HAP-1 (cell line): ENCODE results near the gene UTP20.

Experiments used
- DNase-seq, 2 experiments: peaks; one replicate each; pipeline ENCODE4 v3.0.0-alpha.2; 2016 to 2020; ENCODE audit warnings: low spot score in 2 of 2
- H3K27me3 ChIP-seq: fragments of 250-450 bp; sonication (Bioruptor Pico); 2 replicates; pipeline ENCODE4 v1.5.1; 2020; ENCODE audit warnings: low read depth, mild to moderate bottlenecking, moderate library complexity
- H3K36me3 ChIP-seq: fragments of 250-450 bp; sonication (Bioruptor Pico); replicated peaks from 2 replicates; pipeline ENCODE4 v1.5.1; 2020; ENCODE audit warnings: mild to moderate bottlenecking
- H3K4me1 ChIP-seq: fragments of 250-450 bp; sonication (Bioruptor Pico); 2 replicates; pipeline ENCODE4 v1.5.1; 2020; ENCODE audit warnings: mild to moderate bottlenecking
- H3K4me3 ChIP-seq: fragments of 250-450 bp; sonication (Bioruptor Pico); 2 replicates; pipeline ENCODE4 v1.5.1; 2020; ENCODE audit warnings: mild to moderate bottlenecking, moderate library complexity
- H3K9me3 ChIP-seq: fragments of 250-450 bp; sonication (Bioruptor Pico); 2 replicates; pipeline ENCODE4 v1.5.1; 2020; ENCODE audit warnings: mild to moderate bottlenecking, moderate library complexity
- in situ Hi-C: fragments of 300-500 bp; cut with MboI; formaldehyde crosslinking; loops from 3 replicates; pipeline ENCODE4 v1.14.3; 2020; ENCODE audit warnings: low sequenced_read_pairs, inconsistent platforms, mixed read lengths

The UTP20 gene

GRCh38 chr12:101298426-101298825 is 18.5 kb downstream of the UTP20 start:
- Histone ChIP-seq H3K9me3 (no peaks in the 10 kb centered on the region), H3K36me3 (peaks cover 37% of the 10 kb centered on the region), H3K4me3 (no peak overlapping the region), H3K27me3 (no peaks in the 10 kb centered on the region), H3K4me1 (peaks cover 10% of the 10 kb centered on the region)
- no peak for DNase-seq
- in situ Hi-C loops, result no loop called here

GRCh38 chr12:101299346-101299745 is 19.4 kb downstream of the UTP20 start:
- in situ Hi-C loops, result no loop called here
- H3K27me3 ChIP-seq, result no peaks in the 10 kb centered on the region
- no peak overlapping the region for H3K4me3 ChIP-seq
- peaks cover 10% of the 10 kb centered on the region for H3K4me1 ChIP-seq
- H3K36me3 ChIP-seq, result peaks cover 34% of the 10 kb centered on the region
- DNase-seq, result no peak
- H3K9me3 ChIP-seq, result no peaks in the 10 kb centered on the region

- H3K9me3 ChIP-seq, result no peaks in the 10 kb centered on the region
- DNase-seq, result no peak
- H3K27me3 ChIP-seq, result no peaks in the 10 kb centered on the region
- H3K4me1 ChIP-seq, result peaks cover 10% of the 10 kb centered on the region
- H3K36me3 ChIP-seq, result peaks cover 34% of the 10 kb centered on the region
- no peak overlapping the region for H3K4me3 ChIP-seq
- in situ Hi-C loops, result no loop called here
These were observed 20.0 kb downstream of the UTP20 start for GRCh38 chr12:101299931-101300330.

- Histone ChIP-seq H3K4me1 (peaks cover 10% of the 10 kb centered on the region), H3K27me3 (no peaks in the 10 kb centered on the region), H3K9me3 (no peaks in the 10 kb centered on the region), H3K36me3 (peaks cover 35% of the 10 kb centered on the region), H3K4me3 (no peak overlapping the region)
- in situ Hi-C loops, result no loop called here
- DNase-seq, result peak in 1 of 2 experiments; percentile 14
These were observed 22.8 kb downstream of the UTP20 start for GRCh38 chr12:101302741-101303140.

- DNase-seq, result no peak
- no peaks in the 10 kb centered on the region for H3K27me3 ChIP-seq
- in situ Hi-C loops, result no loop called here
- peaks cover 10% of the 10 kb centered on the region for H3K4me1 ChIP-seq
- peaks cover 25% of the 10 kb centered on the region for H3K36me3 ChIP-seq
- no peak overlapping the region for H3K4me3 ChIP-seq
- no peaks in the 10 kb centered on the region for H3K9me3 ChIP-seq
These were observed 25.4 kb downstream of the UTP20 start for GRCh38 chr12:101305226-101305779.

GRCh38 chr12:101305794-101306193 is 25.9 kb downstream of the UTP20 start:
- Histone ChIP-seq H3K4me3 (no peak overlapping the region), H3K36me3 (peaks cover 25% of the 10 kb centered on the region), H3K27me3 (no peaks in the 10 kb centered on the region), H3K4me1 (peaks cover 10% of the 10 kb centered on the region), H3K9me3 (no peaks in the 10 kb centered on the region)
- no peak for DNase-seq
- in situ Hi-C loops, result no loop called here

GRCh38 chr12:101322480-101322879 is 42.6 kb downstream of the UTP20 start:
- Histone ChIP-seq H3K36me3 (peaks cover 25% of the 10 kb centered on the region), H3K4me3 (no peak overlapping the region), H3K9me3 (no peaks in the 10 kb centered on the region), H3K27me3 (no peaks in the 10 kb centered on the region), H3K4me1 (no peaks in the 10 kb centered on the region)
- in situ Hi-C loops, result no loop called here
- no peak for DNase-seq

- in situ Hi-C loops, result no loop called here
- Histone ChIP-seq H3K9me3 (no peaks in the 10 kb centered on the region), H3K4me3 (no peak overlapping the region), H3K36me3 (peaks cover 23% of the 10 kb centered on the region), H3K4me1 (no peaks in the 10 kb centered on the region), H3K27me3 (no peaks in the 10 kb centered on the region)
- no peak for DNase-seq
These were observed 43.4 kb downstream of the UTP20 start for GRCh38 chr12:101323255-101323654.

- H3K4me3 ChIP-seq, result no peak overlapping the region
- peaks cover 24% of the 10 kb centered on the region for H3K36me3 ChIP-seq
- DNase-seq, result no peak
- no peaks in the 10 kb centered on the region for H3K27me3 ChIP-seq
- no peaks in the 10 kb centered on the region for H3K9me3 ChIP-seq
- in situ Hi-C loops, result no loop called here
- H3K4me1 ChIP-seq, result no peaks in the 10 kb centered on the region
These were observed 45.7 kb downstream of the UTP20 start for GRCh38 chr12:101325590-101325989.

- no peak overlapping the region for H3K4me3 ChIP-seq
- no peaks in the 10 kb centered on the region for H3K9me3 ChIP-seq
- in situ Hi-C loops, result no loop called here
- no peaks in the 10 kb centered on the region for H3K4me1 ChIP-seq
- no peak for DNase-seq
- H3K36me3 ChIP-seq, result peaks cover 19% of the 10 kb centered on the region
- no peaks in the 10 kb centered on the region for H3K27me3 ChIP-seq
These were observed 47.1 kb downstream of the UTP20 start for GRCh38 chr12:101327051-101327450.

- Histone ChIP-seq H3K4me3 (no peak overlapping the region), H3K4me1 (no peaks in the 10 kb centered on the region), H3K27me3 (no peaks in the 10 kb centered on the region), H3K9me3 (no peaks in the 10 kb centered on the region), H3K36me3 (peaks cover 19% of the 10 kb centered on the region)
- in situ Hi-C loops, result no loop called here
- DNase-seq, result no peak
These were observed 47.6 kb downstream of the UTP20 start for GRCh38 chr12:101327546-101327945.

- Histone ChIP-seq H3K27me3 (no peaks in the 10 kb centered on the region), H3K4me1 (no peaks in the 10 kb centered on the region), H3K36me3 (peaks cover 19% of the 10 kb centered on the region), H3K9me3 (no peaks in the 10 kb centered on the region), H3K4me3 (no peak overlapping the region)
- no peak for DNase-seq
- in situ Hi-C loops, result no loop called here
These were observed 49.0 kb downstream of the UTP20 start for GRCh38 chr12:101328917-101329316.

GRCh38 chr12:101330631-101331030 is 50.7 kb downstream of the UTP20 start:
- H3K9me3 ChIP-seq, result no peaks in the 10 kb centered on the region
- no peak overlapping the region for H3K4me3 ChIP-seq
- peaks cover 2% of the 10 kb centered on the region for H3K4me1 ChIP-seq
- in situ Hi-C loops, result no loop called here
- H3K36me3 ChIP-seq, result peaks cover 19% of the 10 kb centered on the region
- H3K27me3 ChIP-seq, result no peaks in the 10 kb centered on the region
- no peak for DNase-seq

- in situ Hi-C loops, result no loop called here
- no peak for DNase-seq
- Histone ChIP-seq H3K27me3 (no peaks in the 10 kb centered on the region), H3K4me3 (no peak overlapping the region), H3K9me3 (no peaks in the 10 kb centered on the region), H3K4me1 (peaks cover 19% of the 10 kb centered on the region), H3K36me3 (peaks cover 8% of the 10 kb centered on the region)
These were observed 56.5 kb downstream of the UTP20 start for GRCh38 chr12:101336437-101336836.

GRCh38 chr12:101338087-101338486 is 58.2 kb downstream of the UTP20 start:
- no peaks in the 10 kb centered on the region for H3K9me3 ChIP-seq
- peaks cover 9% of the 10 kb centered on the region for H3K36me3 ChIP-seq
- DNase-seq, result no peak
- H3K4me1 ChIP-seq, result peaks cover 19% of the 10 kb centered on the region
- in situ Hi-C loops, result no loop called here
- H3K27me3 ChIP-seq, result no peaks in the 10 kb centered on the region
- no peak overlapping the region for H3K4me3 ChIP-seq
